HG03025 (cell line): ENCODE data around the gene CDC34.

Experiments
- ATAC-seq: cut with Tn5 transposase; IDR thresholded peaks from one replicate; pipeline ENCODE4 v1.9.1; 2021; ENCODE audit warnings: mild to moderate bottlenecking, moderate library complexity; ENCODE audit not compliant: unreplicated experiment, low FRiP score

Gene CDC34, protein sequence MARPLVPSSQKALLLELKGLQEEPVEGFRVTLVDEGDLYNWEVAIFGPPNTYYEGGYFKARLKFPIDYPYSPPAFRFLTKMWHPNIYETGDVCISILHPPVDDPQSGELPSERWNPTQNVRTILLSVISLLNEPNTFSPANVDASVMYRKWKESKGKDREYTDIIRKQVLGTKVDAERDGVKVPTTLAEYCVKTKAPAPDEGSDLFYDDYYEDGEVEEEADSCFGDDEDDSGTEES

DNA sequence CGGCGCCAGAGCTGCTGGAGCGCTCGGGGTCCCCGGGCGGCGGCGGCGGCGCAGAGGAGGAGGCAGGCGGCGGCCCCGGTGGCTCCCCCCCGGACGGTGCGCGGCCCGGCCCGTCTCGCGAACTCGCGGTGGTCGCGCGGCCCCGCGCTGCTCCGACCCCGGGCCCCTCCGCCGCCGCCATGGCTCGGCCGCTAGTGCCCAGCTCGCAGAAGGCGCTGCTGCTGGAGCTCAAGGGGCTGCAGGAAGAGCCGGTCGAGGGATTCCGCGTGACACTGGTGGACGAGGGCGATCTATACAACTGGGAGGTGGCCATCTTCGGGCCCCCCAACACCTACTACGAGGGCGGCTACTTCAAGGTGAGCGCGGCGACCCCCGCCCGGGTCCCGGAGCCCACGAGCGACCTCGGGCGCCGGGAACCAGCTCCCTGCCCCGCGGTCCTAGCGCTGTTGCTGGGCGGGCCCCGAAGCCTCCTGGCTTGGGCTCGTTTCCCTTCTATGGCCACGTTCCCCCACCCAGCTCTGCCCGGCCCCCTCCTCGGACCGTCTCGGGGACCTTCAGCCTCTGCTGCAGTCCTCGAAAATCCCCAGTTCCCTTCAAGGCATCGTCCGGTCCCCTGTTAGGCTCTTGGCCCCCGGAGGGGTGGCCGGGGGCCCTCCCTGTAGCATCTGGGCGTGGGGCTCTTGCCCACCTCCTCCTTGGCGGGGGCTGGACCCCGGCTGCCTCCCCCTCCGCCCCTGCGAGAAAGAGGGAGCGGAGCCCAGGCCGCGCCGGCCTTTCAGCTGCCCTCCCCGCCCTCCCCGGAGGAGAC lies at the start of gene CDC34:
CDC34 (plus strand) TSS at position 8 of the 808 bp plus-strand sequence; CDS start at position 180, 172 bp downstream.
- ATAC-seq = peak; percentile 12

DNA sequence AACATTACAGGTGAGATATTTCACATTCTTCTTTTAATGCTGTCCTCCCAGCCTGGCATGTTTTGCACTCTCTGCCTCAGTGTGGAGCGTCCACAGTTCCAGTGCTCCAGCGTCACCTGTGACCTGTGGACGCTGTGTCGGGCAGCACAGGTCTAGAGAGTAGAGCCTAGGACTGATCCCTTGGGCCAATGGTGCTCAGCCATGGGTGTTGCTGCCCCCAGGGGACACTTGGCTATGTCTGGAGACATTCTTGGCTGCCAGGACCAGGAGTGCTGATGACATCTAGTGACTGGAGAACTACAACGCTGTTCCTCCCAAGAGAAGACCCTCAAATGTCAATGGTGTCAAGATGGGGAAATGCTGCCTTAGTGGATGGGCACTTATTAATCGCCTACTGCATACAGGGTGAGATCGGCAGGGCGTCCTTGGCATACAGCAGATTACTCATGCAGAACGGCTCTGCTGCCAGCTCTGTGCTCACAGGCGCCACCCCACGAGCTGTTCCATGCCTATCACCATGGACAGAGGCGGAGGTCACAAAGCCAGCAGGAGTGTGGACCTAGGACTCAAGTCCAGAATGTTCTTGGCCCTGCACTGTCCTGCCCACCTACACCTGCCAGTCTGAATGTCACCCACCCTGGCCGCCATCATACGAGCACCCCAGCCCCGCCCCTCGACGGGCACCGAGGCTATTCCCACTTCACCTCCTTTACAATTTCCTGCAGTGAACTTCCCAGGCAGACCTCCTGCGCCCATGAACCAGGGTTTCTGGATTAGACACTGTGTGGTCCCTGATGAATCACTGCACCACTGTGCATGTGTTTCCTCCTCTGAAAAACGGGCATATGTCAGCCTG lies 49.1 kb upstream of the CDC34 start:
- no peak for ATAC-seq

DNA sequence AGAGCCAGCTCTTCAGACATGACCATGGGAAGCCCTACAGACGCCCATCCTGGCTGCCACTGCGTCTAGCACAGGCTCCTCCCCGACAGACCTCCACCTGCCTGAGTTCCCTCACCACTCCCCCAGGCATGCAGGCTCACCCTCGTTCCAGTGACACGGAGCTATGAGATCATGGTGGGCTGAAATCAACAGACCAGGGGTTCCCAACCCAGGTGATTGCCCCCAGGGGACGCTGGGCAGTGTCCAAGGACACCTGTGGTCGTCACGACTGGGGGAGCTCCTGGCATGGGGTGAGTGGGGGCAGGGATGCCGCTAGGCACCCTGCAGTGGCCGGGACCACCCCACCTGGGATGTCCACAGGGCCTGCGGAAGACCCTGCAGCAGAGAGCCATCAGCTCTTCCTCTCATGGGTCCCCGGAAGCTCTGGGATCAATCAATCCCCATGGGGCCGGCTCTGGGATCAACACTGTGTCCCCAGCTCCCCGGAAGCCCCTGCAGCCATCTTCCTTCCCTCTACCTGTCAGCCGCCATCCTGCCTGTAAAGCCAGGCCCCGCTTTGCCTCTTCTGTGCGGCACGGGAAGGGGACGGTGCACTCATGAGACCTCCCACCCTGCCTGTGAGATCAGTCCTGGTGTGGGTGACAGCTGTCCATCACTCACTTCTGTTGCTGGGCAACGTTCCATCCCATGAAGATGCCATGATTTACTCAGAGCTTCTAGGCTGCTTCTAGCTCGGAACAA lies 48.1 kb upstream of the CDC34 start:
- no peak for ATAC-seq

DNA sequence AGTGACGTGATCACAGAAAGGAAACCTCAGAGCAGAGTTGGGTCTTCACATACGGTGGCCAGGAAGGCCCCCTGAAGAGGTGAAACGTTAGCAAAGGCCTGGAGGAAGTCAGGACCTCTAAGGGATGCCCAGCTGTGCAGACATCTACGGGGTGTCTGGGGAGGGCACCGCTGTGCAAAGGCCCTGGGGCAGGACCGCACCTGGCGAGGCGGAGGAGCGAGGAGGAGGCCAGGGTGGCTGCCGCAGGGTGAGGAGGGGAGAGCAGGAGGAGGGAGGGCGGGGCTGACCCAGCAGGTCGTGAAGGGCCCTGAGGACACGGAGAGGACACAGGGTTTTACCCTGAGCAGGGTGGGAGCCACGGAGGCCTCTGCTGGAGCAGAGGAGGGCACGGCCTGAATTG lies 47.1 kb upstream of the CDC34 start:
- ATAC-seq = no peak

DNA sequence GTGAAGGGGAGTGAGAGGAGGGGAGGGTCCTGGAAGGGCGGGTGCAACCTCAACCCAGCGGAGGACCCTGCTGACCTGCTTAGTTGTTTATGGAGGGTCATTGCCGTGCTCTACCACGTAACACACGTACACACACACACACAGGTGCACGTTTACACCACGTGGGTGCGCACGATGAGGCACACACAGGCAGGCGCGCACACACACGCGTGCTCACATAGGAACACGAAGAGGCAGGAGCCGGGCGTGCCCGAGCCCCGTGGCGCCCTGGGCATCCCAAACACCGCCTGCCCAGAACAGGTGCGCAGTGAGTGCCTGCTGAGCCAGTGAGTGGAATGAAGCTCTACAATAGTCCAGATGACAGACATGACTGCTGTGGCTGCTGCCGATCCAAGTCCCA lies 46.5 kb upstream of the CDC34 start:
- no peak for ATAC-seq

DNA sequence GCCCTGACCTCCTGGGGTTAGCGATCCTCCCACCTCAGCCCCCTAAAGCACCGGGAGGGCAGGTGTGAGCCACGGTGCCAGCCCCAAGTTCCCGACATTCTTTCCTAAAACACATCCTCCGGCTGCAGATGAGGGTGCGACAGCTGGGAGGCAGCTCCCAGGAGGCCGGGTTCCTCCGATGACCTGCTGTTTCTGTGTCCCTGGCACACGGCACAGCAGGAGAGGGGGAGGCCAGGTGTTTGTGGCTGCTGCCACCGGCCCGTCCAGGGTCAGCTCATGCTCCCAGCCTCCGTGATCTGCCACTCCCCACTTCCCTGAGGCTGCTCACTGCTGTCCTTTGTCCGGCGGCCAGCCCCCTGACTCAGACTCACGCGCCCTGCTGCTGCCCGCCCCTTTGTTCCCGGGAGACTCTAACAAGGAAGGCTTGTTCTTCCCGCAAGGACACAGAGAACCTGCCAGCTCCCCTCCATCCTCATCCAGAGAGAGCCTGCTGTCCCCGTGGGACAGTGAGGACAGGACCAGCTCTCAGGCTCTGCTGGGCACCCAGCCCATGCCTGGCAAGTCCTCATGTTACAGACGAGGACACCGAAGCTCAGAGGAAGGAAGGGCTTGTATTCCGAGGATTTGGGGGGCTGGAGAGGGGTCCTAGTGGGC lies 45.9 kb upstream of the CDC34 start:
- ATAC-seq = no peak

DNA sequence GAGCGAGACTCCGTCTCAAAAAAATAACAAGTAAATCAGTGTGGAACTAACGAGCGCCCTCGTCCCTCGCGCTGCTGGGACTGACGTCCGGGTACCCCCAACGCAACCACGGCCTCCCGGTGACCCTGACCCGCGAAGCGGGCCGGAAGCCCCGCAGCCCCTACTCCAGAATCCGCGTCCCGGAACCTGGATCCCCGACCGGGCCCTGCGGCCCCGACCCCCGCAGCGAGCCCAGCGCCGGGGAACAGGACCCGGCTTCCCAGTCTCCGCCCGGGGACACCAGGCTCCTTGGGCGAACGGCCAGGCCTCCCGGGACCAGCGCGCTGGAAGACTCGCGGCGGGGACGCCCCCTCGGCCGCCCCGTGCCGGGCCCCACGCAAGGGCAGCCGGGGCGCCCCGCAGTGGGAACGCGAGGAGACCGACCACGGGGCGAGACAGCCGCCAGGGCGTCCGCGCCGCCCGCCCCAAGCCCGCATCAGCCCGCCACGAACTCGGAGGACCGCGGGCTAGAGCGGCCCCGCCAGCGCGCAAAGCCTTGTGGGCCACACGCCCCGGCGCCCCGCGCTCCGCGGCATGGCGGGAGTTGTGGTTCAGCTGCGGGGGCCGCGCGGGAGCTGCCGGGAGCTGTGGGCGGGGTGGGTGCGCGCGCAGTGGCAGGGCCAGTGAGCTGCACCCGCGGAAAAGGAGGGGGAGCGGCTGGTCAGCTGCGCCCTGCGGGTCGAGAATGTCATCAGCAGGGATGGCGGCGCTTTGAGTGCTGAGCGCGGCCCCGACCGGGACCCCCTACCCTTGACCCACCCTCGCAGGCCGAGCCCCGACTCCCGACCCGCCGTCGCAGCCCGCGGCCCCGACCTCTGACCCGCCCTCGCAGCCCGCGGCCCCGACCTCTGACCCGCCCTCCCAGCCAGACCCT lies 42.8 kb upstream of the CDC34 start:
- ATAC-seq = peak; percentile 63

DNA sequence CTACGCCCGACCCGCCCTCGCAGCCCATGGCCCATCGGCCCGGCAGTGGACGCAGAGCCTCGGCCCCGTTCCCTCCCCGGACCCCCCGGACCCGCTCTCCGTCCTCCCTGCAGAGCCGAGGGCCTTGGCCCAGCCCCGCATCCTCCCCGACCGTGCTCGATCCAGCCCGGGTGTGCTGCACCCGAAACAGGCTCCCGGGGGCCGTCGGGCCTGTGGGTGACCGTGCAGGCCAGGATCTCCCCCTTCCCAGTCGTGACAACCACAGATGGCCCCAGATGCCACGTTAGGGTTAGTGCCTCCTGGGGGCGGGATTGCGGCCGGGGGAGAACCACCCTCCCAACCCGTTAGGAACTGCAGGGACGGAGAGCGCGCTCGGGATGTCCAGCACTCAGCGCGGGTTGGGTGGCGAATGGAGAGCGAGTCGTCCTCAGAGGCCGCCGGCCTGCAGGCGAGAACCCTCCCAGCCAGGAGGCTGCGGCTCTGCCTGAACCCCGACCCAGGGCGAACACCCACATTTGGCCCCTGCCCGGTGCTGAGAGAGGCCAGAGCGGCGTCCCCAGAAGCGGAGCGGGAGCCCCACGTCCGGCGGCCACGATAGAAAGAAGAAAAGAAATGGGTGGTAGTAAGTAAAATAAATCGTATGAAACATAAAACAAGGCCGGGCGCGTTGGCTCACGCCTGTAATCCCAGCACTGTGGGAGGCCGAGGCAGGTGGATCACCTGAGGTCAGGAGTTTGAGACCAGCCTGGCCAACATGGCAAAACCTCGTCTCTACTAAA lies 42.0 kb upstream of the CDC34 start:
- peak; percentile 4 for ATAC-seq

DNA sequence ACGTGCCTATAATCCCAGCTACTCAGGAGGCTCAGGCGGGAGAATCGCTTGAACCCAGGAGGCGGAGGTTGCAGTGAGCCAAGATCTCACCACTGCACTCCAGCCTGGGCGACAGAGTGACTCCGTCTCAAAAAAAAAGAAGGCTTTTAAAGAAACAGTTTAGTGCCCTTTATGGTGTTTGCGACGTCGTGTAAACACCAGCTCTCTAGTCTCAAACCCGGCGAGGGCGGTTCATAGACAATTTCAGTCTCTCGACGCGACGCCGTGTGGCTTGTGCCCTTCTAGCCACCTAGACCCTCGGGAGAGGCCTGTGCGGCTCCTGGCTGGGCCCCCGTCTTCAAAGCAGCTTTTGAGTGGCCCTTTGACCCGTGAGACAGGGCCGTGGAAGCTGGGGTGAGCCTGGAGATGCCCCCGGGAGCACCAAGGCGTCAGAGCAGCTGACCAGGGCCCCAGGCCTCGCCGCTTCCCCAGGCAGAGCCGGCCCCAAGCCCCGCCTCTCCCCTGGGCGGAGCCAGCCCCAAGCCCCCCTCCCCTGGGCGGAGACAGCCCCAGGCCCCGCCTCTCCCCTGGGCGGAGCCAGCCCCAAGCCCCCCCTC lies 40.3 kb upstream of the CDC34 start:
- ATAC-seq = no peak

DNA sequence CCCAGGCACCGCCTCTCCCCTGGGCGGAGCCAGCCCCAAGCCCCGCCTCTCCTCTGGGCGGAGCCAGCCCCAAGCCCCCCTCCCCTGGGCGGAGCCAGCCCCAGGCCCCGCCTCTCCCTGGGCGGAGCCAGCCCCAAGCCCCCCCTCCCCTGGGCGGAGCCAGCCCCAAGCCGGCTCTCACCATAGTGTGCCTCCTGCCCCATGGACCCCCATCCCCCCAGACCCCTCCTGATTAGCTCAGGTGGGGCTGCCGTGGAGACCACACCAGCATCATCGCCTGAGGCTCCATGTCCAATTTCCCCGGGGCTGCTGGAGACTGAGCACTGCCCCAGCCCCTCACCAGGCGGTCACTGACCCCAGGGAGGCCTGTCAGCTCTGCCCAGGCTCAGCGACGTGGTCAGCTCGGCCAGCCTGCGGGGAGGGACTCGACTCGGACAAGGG lies 39.4 kb upstream of the CDC34 start:
- no peak for ATAC-seq

DNA sequence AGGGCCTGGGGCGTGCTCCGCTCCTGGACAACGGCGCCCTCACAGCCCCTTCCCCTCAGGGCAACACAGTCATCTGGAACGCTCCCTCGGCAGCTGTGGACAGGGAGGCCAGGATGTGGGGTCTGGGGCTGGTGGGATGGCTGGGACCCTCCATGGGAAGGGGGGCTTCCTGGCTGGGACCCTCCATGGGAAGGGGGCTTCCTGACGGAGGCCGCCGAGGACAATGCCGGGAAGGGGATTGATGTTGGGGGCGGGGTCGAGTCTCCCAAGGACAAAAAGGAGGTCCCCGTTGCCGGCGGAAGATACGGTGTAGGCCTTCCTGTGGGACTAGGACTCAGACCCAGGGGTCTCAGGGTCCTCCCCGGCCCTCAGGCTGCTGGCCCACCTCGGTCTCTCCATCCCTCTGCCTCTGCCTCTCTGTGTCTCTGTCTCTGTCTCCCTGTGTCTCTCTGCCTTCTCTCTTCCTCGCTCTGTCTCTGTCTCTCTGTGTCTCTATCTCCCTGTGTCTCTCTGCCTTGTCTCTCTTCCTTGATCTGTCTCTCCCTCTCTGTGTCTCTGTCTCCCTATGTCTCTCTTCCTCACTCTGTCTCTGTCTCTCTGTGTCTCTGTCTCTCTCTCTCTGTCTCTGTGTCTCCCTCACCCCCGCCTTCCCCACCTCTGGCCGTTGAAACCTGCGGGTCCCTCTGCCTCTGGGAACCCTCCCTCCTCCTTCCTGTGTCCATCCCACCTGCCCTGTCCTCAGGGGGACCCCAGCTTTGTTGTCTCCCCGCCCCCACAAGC lies 38.0 kb upstream of the CDC34 start:
- no peak for ATAC-seq

DNA sequence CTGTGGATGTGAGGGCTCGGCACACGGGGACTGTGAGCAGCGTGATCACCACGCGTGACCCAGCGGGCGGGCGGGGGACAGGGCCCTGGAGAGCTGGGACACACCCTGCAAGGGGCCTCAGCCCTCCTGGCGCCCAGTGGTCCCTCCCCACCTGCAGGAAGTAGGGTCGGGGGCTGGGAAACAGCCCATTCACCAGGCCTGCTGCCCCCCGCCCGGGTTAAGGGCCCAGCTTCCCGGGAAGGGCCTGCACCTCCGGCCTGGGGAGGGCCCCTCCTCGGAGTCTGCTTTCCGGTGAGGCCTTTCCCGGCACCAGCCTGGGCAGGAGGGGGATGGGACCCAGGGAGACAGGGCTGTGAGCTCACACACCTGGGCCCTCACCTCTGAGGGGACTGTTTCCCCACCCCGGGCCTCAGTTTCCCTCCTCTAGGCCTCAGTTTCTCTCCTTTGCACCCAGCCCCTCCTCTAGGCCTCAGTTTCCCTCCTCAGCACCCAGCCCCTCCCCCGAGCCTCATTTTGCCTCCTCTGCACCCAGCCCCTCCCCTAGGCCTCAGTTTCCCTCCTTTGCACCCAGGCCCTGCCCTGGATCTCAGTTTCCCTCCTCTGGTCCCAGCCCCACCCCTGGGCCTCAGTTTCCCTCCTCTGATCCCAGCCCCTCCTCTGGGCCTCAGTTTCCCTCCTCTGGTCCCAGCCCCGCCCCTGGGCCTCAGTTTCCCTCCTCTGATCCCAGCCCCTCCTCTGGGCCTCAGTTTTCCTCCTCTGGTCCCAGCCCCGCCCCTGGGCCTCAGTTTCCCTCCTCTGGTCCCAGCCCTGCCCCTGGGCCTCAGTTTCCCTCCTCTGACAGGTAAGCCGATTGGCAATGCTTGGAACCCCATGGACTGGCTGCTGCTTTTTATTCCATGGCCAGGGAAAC lies 37.1 kb upstream of the CDC34 start:
- ATAC-seq = no peak

DNA sequence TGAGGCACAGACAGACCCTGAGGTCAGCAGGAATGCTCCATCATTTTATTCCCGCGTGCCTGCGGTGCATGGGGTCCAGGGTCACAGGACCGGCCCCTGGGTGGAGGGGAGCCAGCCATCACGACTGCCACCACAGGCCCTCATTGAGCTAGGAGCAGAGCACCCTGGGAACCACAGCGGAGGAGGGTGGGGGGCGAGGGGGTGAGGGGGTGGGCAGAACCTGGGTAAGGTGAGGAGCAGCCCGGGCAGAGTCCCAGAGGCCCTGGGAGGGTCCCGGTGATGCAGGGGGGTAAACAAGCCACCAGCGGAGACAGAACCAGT lies 36.5 kb upstream of the CDC34 start:
- ATAC-seq = no peak

DNA sequence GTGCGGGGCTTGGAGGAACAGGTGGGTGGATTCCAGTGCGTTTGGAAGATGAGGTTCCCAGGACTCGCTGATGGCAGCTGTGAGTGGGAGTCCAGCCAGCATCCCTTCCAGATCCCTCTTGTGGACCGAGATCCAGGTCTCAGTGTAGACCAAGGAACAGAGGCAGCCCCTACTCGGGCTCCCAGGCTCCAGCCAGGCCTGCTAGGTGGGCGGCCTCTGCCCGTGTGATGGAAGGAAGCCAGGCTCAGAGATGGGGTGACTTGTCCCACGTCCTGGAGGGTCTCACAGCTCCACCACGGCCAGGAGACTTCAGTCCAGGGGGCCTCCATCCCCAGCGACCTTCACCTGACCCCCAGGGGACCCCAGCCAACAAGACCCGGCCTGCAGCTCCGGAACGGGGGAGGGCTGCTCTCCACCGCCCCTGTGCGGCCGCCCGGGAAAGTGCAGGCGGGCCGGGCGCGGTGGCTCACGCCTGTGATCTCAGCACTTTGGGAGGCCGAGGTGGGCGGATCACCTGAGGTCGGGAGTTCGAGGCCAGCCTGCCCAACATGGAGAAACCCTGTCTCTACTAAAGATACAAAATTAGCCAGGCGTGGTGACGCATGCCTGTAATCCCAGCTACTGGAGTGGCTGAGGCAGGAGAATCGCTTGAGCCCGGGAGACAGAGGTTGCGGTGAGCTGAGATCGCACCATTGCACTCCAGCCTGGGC lies 36.0 kb upstream of the CDC34 start:
- no peak for ATAC-seq

DNA sequence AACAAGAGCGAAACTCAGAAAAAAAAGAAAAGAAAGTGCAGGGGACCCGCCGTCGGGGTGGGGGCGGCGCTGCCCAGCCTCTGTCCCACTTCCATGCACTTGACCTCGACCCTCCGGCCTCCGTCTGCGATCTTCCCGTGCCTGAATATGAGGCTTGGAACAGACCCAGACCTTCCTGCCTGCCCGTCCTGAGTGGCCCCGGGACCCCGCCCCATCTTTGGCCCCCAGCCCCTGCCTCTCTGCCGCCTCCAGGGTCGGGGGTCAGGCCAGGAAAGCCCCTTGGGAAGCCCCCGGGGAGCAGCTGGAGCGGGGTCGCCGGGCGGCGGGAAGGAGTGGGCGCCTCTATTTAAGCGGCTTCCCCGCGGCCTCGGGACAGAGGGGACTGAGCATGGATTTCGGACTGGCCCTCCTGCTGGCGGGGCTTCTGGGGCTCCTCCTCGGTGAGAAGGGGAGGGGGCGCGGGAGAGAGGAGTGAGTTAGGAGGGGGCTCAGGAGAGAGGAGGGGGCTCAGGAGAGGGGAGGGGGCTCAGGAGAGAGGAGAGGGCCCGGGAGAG lies 35.4 kb upstream of the CDC34 start, which contains the start of gene MADCAM1:
MADCAM1 (plus strand) TSS at position 375 of the 554 bp plus-strand sequence; CDS start at position 389, 14 bp downstream.
- no peak for ATAC-seq
